Natural killer cell (primary cell): ENCODE results near the gene CSNK1G1. TPM values are rescaled to one million over a fixed set of nuclear protein-coding genes. Genes with fewer than 3 reads are reported as not detected.

ENCODE experiments used
- ATAC-seq, 3 donors: fragments of 150-1000 bp in 2 of 3; fragments of 200-7000 bp in 1 of 3; cut with Tn5 transposase; 1 replicate in 1 of 3; 2 replicates in 2 of 3; pipeline ENCODE4 v1.10.0; 2021; ENCODE audit warnings: mild to moderate bottlenecking in 2 of 3, moderate library complexity in 2 of 3
- DNase-seq, 2 donors: peaks; one replicate each; pipeline versions ENCODE4 v3.0.0 to v3.0.0-alpha.2; 2013 to 2021; ENCODE audit warnings: mixed read lengths in 1 of 2
- H3K27ac ChIP-seq: one replicate; pipeline ENCODE4 v1.5.1; 2013; ENCODE audit warnings: mild to moderate bottlenecking, low read length
- H3K27me3 ChIP-seq: one replicate; pipeline ENCODE4 v1.6.1; 2013; ENCODE audit warnings: low read length; ENCODE audit not compliant: control insufficient read depth, insufficient read depth
- H3K36me3 ChIP-seq: one replicate; pipeline ENCODE4 v1.6.1; 2013; ENCODE audit warnings: low read length; ENCODE audit not compliant: control insufficient read depth, insufficient read depth
- H3K4me1 ChIP-seq: one replicate; pipeline ENCODE4 v1.6.1; 2013; ENCODE audit warnings: low read length; ENCODE audit not compliant: control insufficient read depth, insufficient read depth
- H3K4me3 ChIP-seq: one replicate; pipeline ENCODE4 v1.5.1; 2013; ENCODE audit warnings: low read length
- H3K9me3 ChIP-seq: one replicate; pipeline ENCODE4 v1.6.1; 2013; ENCODE audit warnings: low read length; ENCODE audit not compliant: control insufficient read depth, insufficient read depth
- H3K27ac Mint-ChIP-seq, 2 donors: one replicate each; pipeline ENCODE4 v1.8.0; 2022; ENCODE audit warnings: mild to moderate bottlenecking in 2 of 2, mixed read lengths in 2 of 2, moderate library complexity in 1 of 2
- H3K27me3 Mint-ChIP-seq, 2 donors: one replicate each; pipeline ENCODE4 v1.8.0; 2022; ENCODE audit warnings: low read depth in 2 of 2, mixed read lengths in 2 of 2
- H3K36me3 Mint-ChIP-seq: one replicate; pipeline ENCODE4 v1.8.0; 2022; ENCODE audit warnings: mixed read lengths
- H3K4me1 Mint-ChIP-seq, 2 donors: one replicate each; pipeline ENCODE4 v1.8.0; 2022; ENCODE audit warnings: mixed read lengths in 2 of 2
- H3K4me3 Mint-ChIP-seq: one replicate; pipeline ENCODE4 v1.8.0; 2022; ENCODE audit warnings: mild to moderate bottlenecking, moderate library complexity, mixed read lengths
- H3K9me3 Mint-ChIP-seq, 2 donors: one replicate each; pipeline ENCODE4 v1.8.0; 2022; ENCODE audit warnings: mixed read lengths in 2 of 2
- CTCF ChIP-seq: fragments of 200-600 bp; IDR thresholded peaks from one replicate; pipeline ENCODE4 v1.8.0; 2022; ENCODE audit warnings: antibody characterized with exemption
- WGBS: methylation state at CpG from one replicate; pipeline ENCODE4 v1.1.7; 2013; ENCODE audit warnings: missing lambda C conversion rate; ENCODE audit not compliant: insufficient coverage; 5-methylcytosine and 5-hydroxymethylcytosine counted together
- intact Hi-C: fragments of 100-400 bp; cut with micrococcal nuclease; formaldehyde crosslinking; loops from one replicate; pipeline ENCODE4 v1.14.2; 2022
- total RNA-seq, 4 donors: library from RNA; stranded (reverse); fragments of 120-200 nt in 1 of 4; gene quantifications; one replicate each; pipeline versions ENCODE4 v1.2.3 to v1.2.4, GENCODE V29; 2013 to 2022

Gene CSNK1G1
- total RNA-seq, 3 donors from 2014 or later (not counting 1 experiment from before 2014, with no cell fraction given), result 26.2 to 36.8 (median 34.0) TPM

DNA sequence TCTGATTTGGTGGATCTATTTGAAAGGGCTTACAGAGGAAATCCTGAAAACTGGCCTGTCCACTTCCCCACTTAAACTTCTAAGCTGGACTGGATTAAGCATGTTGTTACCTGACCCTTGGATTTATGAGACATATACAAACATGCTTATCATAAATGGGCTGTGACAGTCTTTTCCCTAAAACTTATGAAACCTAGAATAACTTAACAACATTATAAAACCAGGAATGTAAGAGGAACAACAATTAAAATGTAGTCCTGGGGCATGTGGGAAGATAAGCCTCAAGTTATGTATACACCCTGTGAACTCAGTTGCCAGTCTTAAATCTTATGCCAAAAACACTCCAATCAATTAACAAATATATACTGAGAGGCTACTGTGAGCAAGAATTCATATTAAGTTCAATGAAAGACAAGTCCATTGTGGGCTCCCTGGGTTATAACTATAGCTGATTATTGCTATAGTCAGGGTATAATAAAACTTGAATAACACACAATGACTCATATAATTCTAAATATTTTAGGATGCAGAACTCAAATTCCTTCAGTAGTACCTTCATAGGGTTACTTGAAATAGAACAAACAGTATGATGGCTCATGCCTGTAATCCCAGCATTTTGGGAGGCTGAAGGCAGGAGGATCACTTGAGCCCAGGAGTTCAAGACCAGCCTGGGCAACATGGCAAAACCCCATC is 105.9 kb downstream of the CSNK1G1 start:
- Mint-ChIP-seq H3K4me1 (peaks cover 30 to 33% of the 10 kb centered on the region in 2 donors), H3K27me3 (no peaks in the 10 kb centered on the region), H3K9me3 (no peaks in the 10 kb centered on the region), H3K36me3 (no peaks in the 10 kb centered on the region), H3K27ac (peak overlapping the region; percentile 3 to 55), H3K4me3 (no peak overlapping the region)
- no peak overlapping the region for H3K4me3 ChIP-seq
- H3K9me3 ChIP-seq, result no peaks in the 10 kb centered on the region
- DNase-seq (no peak), ATAC-seq (no peak)
- H3K27me3 ChIP-seq, result no peaks in the 10 kb centered on the region
- TF ChIP-seq CTCF, result no peak
- no peaks in the 10 kb centered on the region for H3K36me3 ChIP-seq
- no peaks in the 10 kb centered on the region for H3K4me1 ChIP-seq
- intact Hi-C loops, result no loop called here
- no peak overlapping the region for H3K27ac ChIP-seq

DNA sequence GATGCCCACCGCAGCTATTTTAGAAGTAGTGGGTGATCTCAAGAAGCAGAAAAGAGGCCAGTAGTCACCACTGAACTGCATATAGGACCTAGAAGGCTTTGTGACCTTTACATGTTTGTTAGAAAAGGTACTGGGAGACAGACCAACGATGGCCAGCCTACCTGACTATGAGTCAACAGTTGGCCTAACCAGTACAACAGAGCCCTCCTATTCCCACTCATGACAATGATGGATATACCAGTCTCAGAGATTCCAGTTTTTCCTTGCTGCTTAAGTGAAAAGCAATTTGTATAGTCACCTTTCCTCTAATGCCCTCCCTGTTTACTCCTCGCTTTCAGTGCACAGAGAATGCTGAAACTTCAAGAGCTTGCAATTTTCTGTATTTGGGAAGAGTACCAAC is 106.6 kb downstream of the CSNK1G1 start:
- H3K27me3 Mint-ChIP-seq, result no peaks in the 10 kb centered on the region
- H3K27ac Mint-ChIP-seq, result peak overlapping the region; percentile 3 to 55
- Histone ChIP-seq H3K36me3 (no peaks in the 10 kb centered on the region), H3K4me3 (no peak overlapping the region), H3K27me3 (no peaks in the 10 kb centered on the region), H3K9me3 (no peaks in the 10 kb centered on the region), H3K4me1 (no peaks in the 10 kb centered on the region), H3K27ac (no peak overlapping the region)
- 97% methylated on average over 2 of the region's 3 CpGs for WGBS
- TF ChIP-seq CTCF, result no peak
- no peak overlapping the region for H3K4me3 Mint-ChIP-seq
- intact Hi-C loops, result no loop called here
- DNase-seq, result no peak
- no peaks in the 10 kb centered on the region for H3K36me3 Mint-ChIP-seq
- no peaks in the 10 kb centered on the region for H3K9me3 Mint-ChIP-seq
- ATAC-seq, result no peak
- peaks cover 36 to 40% of the 10 kb centered on the region in 2 donors for H3K4me1 Mint-ChIP-seq

- peak in 1 of 2 donors; percentile 55 for DNase-seq
- H3K9me3 ChIP-seq, result no peaks in the 10 kb centered on the region
- intact Hi-C loops, result loop anchor here (1.0 kb wide), 1 partner anchor 108 kb away; the partner anchor contains the start of gene CSNK1G1
- Mint-ChIP-seq H3K4me1 (peaks cover 37 to 40% of the 10 kb centered on the region in 2 donors), H3K27ac (peak overlapping the region; percentile 72 to 89), H3K27me3 (no peaks in the 10 kb centered on the region), H3K4me3 (no peak overlapping the region), H3K9me3 (no peaks in the 10 kb centered on the region), H3K36me3 (no peaks in the 10 kb centered on the region)
- H3K36me3 ChIP-seq, result no peaks in the 10 kb centered on the region
- H3K4me3 ChIP-seq, result no peak overlapping the region
- H3K27me3 ChIP-seq, result no peaks in the 10 kb centered on the region
- H3K27ac ChIP-seq, result peak overlapping the region; percentile 42
- ATAC-seq, result peak; percentile 80 to 88 (median 82)
- no CpG with 5 or more reads among the region's 2 CpGs for WGBS
- no peaks in the 10 kb centered on the region for H3K4me1 ChIP-seq
- TF ChIP-seq CTCF, result no peak
Measured at GRCh38 chr15:64247906-64248541, 107.9 kb downstream of the CSNK1G1 start.
